Fibroblast of lung (primary cell): ENCODE measurements around the gene SGK1.

ENCODE experiments used
- EZH2 ChIP-seq: IDR thresholded peaks from 2 replicates; pipeline ENCODE4 v1.5.1; 2012; ENCODE audit warnings: low read length, control low read depth, mild to moderate bottlenecking; ENCODE audit errors: missing control alignments
- TF ChIP-seq, protein P1 (sequence below), 2 donors: IDR thresholded peaks in 1 of 2; conservative IDR thresholded peaks in 1 of 2; 1 replicate in 1 of 2; 2 replicates in 1 of 2; pipeline ENCODE4 v1.5.1; 2011 to 2012; ENCODE audit warnings: low read length in 2 of 2, control low read depth in 1 of 2, inconsistent platforms in 1 of 2, low read depth in 1 of 2, mild to moderate bottlenecking in 1 of 2

DNA sequence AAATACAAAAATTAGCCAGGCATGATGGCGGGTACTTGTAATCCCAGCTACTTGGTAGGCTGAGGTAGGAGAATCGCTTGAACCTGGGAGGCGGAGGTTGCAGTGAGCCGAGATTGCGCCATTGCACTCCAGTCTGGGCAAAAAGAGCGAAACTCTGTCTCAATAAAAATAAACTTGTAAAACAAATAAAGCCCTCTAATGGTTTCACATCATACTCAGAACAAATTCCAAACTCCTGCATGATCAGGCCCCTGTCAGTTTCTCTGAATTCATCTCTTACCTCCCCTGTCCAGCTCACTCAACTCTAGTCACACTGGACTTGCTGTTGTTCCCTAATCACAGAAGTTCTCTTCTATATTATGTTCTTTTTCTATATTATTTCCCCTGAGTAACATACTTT, 43.1 kb upstream of the SGK1 start:
- TF ChIP-seq, protein P1, sequence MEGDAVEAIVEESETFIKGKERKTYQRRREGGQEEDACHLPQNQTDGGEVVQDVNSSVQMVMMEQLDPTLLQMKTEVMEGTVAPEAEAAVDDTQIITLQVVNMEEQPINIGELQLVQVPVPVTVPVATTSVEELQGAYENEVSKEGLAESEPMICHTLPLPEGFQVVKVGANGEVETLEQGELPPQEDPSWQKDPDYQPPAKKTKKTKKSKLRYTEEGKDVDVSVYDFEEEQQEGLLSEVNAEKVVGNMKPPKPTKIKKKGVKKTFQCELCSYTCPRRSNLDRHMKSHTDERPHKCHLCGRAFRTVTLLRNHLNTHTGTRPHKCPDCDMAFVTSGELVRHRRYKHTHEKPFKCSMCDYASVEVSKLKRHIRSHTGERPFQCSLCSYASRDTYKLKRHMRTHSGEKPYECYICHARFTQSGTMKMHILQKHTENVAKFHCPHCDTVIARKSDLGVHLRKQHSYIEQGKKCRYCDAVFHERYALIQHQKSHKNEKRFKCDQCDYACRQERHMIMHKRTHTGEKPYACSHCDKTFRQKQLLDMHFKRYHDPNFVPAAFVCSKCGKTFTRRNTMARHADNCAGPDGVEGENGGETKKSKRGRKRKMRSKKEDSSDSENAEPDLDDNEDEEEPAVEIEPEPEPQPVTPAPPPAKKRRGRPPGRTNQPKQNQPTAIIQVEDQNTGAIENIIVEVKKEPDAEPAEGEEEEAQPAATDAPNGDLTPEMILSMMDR (conservative IDR thresholded peaks at IDR 0.05 in 1 of 2, IDR thresholded peaks at IDR 0.05 in 1 of 2; ENCODE audit: low read depth in 1 of 2, low read length in 2 of 2) = no peak
- no peak for TF ChIP-seq EZH2
